Panc1 (cell line): Measurements from ENCODE around the gene QKI.

Experiments
- POLR2AphosphoS5 ChIP-seq: IDR thresholded peaks from 2 replicates; pipeline ENCODE4 v1.6.1; 2012; ENCODE audit warnings: mild to moderate bottlenecking, low read depth, low read length, moderate library complexity
- SIN3A ChIP-seq: IDR thresholded peaks from 2 replicates; pipeline ENCODE4 v1.6.1; 2012; ENCODE audit warnings: low read depth, mild to moderate bottlenecking, low read length, moderate library complexity, borderline replicate concordance; ENCODE audit not compliant: insufficient read depth
- TF ChIP-seq, protein P1 (sequence below): fragments of 450-650 bp; IDR thresholded peaks from 2 replicates; pipeline ENCODE4 v1.5.1; 2017; ENCODE audit warnings: mild to moderate bottlenecking
- TF ChIP-seq, protein P2 (sequence below), 2 experiments: IDR thresholded peaks; 2 replicates each; pipeline ENCODE4 v1.6.1; 2011 to 2012; ENCODE audit warnings: low read depth in 2 of 2, control low read depth in 1 of 2, low read length in 1 of 2, mild to moderate bottlenecking in 1 of 2, moderate library complexity in 1 of 2; ENCODE audit not compliant: insufficient read depth in 1 of 2

DNA sequence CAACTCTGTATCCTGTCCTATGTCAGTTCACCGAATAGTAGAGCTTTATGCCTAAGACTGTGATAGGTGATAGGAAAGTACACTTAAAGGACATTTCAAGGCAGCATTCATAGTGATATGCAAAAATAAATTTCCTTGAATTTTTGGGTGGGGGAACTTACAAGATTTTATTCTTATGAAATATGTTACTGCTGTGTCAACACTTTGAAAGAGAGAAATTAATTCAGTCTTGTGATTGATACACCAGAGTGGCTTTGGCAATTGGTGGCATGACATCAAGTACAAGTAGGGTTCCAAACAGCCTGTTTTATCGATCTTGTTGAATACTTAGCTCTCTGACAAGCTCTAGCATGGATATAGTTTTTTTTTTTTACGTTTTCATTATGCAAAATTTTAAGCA, 72.3 kb downstream of the QKI start:
- TF ChIP-seq, protein P1, sequence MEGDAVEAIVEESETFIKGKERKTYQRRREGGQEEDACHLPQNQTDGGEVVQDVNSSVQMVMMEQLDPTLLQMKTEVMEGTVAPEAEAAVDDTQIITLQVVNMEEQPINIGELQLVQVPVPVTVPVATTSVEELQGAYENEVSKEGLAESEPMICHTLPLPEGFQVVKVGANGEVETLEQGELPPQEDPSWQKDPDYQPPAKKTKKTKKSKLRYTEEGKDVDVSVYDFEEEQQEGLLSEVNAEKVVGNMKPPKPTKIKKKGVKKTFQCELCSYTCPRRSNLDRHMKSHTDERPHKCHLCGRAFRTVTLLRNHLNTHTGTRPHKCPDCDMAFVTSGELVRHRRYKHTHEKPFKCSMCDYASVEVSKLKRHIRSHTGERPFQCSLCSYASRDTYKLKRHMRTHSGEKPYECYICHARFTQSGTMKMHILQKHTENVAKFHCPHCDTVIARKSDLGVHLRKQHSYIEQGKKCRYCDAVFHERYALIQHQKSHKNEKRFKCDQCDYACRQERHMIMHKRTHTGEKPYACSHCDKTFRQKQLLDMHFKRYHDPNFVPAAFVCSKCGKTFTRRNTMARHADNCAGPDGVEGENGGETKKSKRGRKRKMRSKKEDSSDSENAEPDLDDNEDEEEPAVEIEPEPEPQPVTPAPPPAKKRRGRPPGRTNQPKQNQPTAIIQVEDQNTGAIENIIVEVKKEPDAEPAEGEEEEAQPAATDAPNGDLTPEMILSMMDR: no peak
- TF ChIP-seq POLR2AphosphoS5: no peak
- TF ChIP-seq, protein P2, sequence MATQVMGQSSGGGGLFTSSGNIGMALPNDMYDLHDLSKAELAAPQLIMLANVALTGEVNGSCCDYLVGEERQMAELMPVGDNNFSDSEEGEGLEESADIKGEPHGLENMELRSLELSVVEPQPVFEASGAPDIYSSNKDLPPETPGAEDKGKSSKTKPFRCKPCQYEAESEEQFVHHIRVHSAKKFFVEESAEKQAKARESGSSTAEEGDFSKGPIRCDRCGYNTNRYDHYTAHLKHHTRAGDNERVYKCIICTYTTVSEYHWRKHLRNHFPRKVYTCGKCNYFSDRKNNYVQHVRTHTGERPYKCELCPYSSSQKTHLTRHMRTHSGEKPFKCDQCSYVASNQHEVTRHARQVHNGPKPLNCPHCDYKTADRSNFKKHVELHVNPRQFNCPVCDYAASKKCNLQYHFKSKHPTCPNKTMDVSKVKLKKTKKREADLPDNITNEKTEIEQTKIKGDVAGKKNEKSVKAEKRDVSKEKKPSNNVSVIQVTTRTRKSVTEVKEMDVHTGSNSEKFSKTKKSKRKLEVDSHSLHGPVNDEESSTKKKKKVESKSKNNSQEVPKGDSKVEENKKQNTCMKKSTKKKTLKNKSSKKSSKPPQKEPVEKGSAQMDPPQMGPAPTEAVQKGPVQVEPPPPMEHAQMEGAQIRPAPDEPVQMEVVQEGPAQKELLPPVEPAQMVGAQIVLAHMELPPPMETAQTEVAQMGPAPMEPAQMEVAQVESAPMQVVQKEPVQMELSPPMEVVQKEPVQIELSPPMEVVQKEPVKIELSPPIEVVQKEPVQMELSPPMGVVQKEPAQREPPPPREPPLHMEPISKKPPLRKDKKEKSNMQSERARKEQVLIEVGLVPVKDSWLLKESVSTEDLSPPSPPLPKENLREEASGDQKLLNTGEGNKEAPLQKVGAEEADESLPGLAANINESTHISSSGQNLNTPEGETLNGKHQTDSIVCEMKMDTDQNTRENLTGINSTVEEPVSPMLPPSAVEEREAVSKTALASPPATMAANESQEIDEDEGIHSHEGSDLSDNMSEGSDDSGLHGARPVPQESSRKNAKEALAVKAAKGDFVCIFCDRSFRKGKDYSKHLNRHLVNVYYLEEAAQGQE (IDR thresholded peaks at IDR 0.05; ENCODE audit: insufficient read depth in 1 of 2, low read depth in 2 of 2, low read length in 1 of 2): no peak
- no peak for TF ChIP-seq SIN3A
